Measurements from ENCODE around the gene EIPR1.

GRCh38 chr2:3365219-3365618, 12.4 kb downstream of the EIPR1 start:
- TF ChIP-seq ISL1 (CRISPR knock-in tag; IDR thresholded peaks at IDR 0.05) (no peak), TOX (CRISPR knock-in tag; IDR thresholded peaks at IDR 0.05; ENCODE audit: borderline replicate concordance) (no peak), CSDC2 (CRISPR knock-in tag; IDR thresholded peaks at IDR 0.05) (no peak), ZFP30 (CRISPR knock-in tag; IDR thresholded peaks at IDR 0.05) (no peak), CREB5 (CRISPR knock-in tag; IDR thresholded peaks at IDR 0.05; ENCODE audit: low read depth) (no peak), PPARA (CRISPR knock-in tag; IDR thresholded peaks at IDR 0.05; ENCODE audit: borderline replicate concordance) (no peak), SNAI2 (CRISPR knock-in tag; IDR thresholded peaks at IDR 0.05) (no peak), ZC3H10 (CRISPR knock-in tag; IDR thresholded peaks at IDR 0.05) (no peak), TSHZ2 (CRISPR knock-in tag; IDR thresholded peaks at IDR 0.05) (no peak), ARNTL (CRISPR knock-in tag; IDR thresholded peaks at IDR 0.05; ENCODE audit: borderline replicate concordance, low read depth) (no peak), OSR1 (CRISPR knock-in tag; IDR thresholded peaks at IDR 0.05) (no peak), BACH2 (CRISPR knock-in tag; IDR thresholded peaks at IDR 0.05; ENCODE audit: borderline replicate concordance) (no peak)
